GM19467 (cell line): ENCODE data around the gene VSTM4.
A peak's percentile ranks its signal among the peaks of the same experiment; 100 is the strongest.

Experiments
- ATAC-seq: cut with Tn5 transposase; IDR thresholded peaks from one replicate; pipeline ENCODE4 v1.9.1; 2021; ENCODE audit warnings: mild to moderate bottlenecking, moderate library complexity; ENCODE audit not compliant: unreplicated experiment

Gene VSTM4

GRCh38 chr10:49075743-49076142 lies 39.6 kb downstream of the VSTM4 start:
- ATAC-seq, result no peak

DNA sequence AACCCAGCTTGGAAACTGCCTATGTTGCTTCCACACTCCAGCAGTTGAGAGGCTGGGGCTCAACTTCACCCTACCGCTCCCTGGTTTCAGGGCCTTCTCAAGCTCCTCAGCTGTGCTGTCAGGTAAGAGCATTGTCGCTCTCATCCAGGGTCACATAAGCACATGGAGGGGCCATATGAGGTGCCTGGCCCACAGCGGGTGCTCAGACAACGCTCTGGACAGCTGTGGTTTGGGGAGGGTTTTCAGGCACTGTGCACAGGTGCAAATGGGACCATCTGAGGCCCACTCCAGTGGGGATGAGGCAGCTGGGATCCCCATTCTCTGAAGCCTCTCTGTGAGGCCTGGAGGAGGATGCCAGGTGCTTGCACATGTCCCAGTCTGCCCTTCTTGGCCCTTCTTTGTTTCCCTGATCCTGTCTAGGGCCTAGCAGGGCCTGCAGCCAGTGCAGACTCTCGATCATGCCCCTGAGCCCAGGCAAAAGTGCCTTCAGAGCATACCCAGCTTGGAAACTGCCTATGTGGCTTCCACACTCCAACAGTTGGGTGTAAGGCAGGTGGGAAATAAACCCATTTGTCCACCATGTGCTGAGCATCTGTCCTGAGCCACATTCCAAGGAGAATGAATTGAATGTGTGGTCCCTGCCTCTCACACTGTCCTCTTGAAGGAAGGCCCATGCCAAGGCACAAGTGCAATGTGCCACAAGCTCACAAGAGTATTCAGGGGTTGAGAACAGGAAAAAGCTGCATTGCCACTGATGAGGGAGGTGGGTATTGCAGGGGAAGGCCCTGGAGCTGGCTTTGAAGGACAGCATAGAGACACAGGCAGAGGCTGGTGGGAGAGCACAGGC lies 40.3 kb downstream of the VSTM4 start:
- no peak for ATAC-seq

- no peak for ATAC-seq
Observed at GRCh38 chr10:49072166-49072885, 43.0 kb downstream of the VSTM4 start.

GRCh38 chr10:49071160-49071761 lies 44.1 kb downstream of the VSTM4 start:
- ATAC-seq, result no peak

DNA sequence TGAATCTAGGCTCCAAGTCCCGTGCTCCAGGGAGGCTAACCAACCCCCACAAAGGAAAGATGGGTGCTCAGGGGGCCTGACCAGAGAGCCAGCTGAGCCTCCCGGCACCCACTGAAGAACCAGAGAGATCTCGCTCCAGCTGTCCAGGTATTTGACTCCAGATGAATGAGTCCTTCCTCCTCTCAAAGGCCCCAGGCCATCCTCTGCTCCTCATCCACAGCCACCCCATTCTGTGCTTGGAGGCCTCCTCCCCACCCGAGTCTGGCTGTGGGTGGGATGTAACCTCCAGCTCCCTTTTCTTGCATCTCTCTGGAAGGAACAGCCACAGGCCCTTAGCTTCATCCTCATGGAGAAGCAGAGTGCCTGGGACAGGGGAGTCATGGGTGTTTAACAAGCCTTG lies 44.6 kb downstream of the VSTM4 start:
- no peak for ATAC-seq

DNA sequence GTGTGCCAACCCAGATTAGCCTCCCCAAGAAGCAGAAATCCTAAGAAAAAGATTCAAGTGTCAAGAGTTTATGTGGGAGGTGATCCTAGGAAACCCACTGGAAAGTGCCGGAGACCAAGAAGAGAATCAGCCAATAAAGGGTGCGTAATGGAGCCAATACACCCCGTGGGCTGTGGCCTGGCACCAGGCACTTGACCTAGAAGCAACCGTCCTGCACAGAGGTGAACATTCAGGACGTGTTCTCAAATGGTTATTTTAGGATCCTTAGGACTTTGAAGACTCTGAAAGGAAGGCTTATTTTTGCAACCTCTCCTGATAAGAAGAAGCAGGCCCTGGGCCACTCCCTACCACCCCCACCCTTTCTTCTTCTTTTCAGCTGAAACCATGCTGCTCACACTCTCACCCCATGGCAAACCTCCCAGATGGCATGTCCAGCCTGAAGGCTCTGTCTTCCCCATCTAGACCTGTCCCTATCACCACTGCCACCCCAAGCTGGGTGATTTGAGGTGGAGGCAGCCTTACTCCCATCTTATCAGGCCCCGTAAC lies 46.6 kb downstream of the VSTM4 start:
- ATAC-seq, result no peak

DNA sequence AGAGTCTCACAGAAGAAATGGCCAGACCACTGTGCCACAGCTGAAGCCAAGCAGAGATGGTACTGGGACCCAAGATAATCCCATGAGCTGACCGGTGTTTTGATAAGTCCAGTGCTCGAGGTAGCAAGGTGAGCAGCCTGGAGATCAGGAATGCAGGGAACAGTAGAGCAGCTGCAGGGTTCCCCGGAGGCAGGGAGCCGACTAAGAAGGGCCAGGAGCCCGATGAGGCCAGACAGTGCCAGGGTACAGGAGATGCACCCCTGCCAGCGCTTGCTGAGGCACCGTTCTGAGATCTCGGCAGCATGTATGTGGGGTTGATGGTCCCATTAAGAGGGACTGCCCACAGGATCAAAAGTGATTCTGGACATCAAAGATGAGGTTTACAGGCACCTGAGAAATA lies 47.1 kb downstream of the VSTM4 start:
- no peak for ATAC-seq

DNA sequence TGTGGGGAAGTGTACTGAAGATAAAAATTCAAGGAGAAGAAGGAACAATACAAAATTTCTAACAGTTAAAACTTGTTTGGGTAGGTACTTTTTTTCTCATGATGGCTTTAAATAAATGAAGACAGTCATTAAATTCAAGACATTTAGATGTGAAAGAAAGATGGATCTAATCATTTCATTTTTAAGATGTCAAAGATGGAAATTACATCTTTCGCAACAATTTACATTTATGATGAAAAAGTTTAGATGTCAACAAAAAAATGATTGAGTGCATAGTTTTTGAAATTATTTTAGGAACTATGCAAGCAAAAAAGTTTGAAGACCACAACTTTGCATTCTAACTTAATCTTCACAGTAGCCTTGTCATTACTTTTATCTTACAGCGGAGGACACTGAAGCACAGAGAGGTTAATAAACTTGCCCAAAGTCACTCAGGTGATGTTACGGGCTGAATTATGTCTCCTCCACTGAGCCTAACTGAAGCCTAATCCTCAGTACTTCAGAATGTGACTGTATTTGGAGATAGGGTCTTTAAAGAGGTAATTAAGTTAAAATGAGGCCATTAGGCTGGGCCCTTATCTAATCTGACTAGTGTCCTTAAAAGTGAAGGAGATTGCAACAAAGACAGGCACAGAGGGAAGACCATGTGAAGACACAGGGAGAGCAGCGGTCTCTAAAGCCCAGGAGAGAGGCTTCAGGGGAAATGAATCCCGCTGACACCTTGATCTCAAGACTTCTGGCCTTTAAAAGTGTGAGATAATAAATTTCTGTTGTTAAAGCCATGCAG lies 48.2 kb downstream of the VSTM4 start:
- ATAC-seq, result no peak

DNA sequence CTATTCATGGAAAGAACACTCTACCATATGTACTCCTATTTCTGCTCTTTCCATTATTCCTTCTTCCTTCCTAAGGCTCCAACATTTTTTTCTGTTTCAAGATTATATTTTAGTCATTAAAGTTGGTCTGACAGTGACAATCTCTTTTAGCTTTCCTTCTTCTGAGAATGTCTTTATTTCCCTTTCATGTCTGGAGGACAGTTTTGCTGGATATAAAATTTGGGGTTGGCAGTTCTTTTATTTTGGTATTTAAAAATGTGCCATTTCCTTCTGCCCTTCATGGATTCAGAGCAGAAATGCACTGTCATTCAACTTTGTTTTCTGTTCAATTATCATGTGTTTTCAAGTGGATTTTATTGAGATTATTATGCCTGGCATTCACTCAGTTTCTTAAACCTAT lies 53.1 kb downstream of the VSTM4 start:
- no peak for ATAC-seq

DNA sequence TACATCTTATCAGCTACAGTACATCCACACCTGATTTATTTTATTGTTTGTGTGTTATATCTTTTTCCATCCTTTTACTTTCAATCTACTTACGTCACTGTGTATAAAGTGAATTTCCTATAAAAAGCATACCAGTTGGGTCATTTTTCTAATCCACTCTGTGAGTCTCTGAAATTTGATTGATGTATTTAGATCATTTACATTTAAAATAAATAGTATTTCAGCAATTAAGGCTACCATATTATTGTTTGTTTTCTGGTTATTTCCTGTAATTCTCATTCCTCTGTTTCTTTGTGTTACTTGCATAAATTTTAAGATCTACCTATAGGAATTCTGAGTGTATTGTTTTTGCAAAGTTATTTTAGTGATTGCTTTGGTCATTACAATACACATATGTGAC lies 53.7 kb downstream of the VSTM4 start:
- ATAC-seq, result no peak

- no peak for ATAC-seq
Observed at GRCh38 chr10:49058463-49059255, 56.7 kb downstream of the VSTM4 start.

GRCh38 chr10:49057231-49057880 lies 58.0 kb downstream of the VSTM4 start:
- no peak for ATAC-seq

DNA sequence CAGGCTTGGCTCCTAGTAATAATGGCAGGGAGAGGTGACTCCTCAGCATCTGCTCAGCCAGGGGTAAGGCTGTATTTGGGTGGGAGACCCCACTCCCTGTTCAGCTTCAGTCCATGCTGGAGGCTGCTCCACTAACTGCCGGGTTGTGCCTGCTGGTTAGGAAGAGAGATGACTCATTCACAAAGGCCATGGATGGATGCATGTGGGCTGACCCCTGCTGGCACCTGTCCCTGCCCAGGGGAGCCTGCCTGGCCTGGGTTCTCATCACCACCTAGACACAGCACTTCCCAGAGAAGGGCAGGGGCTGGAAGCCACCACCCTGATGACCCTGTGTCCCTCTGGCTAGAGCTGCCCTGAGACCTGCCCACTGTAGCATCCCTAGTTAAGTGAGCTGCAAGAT lies 59.0 kb downstream of the VSTM4 start:
- ATAC-seq, result no peak

DNA sequence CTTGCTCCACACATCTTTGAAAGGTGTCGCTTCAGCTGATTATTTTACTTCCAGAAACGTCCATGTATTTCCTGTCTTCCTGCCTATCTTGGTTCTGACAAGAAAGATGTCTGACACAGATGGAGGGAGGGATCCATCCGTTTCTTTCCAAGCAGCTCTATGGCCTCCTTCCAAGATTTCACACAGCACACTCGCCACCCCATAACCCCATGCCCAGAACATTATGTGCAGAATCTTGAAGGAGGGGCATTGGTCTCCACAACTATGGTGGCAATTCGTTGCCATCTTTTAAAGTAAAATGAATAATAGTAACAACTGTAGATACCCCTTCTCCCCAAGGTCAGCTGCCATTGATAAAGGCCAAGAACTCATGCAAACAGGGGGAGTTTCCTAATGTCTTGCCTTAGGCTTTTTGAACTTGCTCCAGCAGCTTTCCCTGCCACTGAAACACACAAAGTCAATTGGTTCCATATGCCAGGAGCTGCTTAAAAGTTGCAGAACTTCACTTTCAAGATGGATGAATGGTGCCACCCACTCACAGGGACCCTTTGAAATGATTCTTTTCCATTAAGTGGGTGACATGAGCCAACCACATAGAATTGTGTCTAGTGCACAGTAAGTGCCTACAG lies 60.0 kb downstream of the VSTM4 start:
- ATAC-seq, result no peak

- ATAC-seq, result no peak
Observed at GRCh38 chr10:49054753-49055152, 60.6 kb downstream of the VSTM4 start.

DNA sequence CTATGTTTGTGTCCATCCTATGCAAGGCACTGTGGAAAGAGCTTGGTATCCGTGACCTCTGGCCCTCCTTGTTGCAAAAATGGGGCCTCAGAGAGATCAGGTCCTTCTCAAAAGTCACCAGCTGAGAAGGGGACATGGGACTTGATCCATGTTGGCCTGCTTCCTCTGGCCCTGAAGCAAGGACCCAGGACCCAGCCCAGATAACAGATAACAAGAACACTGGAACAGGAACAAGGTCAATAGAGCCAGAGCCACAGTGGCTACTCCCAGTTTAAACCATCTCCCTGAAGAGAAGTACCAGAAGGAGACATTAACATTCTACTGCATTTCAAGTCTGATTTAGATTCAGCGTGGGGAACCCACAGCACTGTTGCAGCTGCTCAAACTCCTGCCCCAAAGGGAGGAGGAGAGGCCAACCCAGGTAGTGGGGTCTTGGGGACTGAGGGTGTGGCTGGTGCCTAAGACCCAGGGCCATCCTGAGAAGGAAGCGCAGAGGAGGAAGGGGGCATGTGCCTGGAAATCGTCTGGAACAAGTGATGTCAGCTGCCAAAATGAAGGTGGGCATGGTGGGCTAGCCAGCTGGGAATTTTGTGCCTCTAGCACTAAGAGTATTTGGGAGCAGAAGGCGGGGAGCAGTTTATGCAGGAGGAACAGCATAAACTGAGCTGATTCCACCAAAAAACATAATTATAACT lies 61.2 kb downstream of the VSTM4 start:
- no peak for ATAC-seq

- ATAC-seq, result peak; percentile 76
Observed at GRCh38 chr10:49053053-49053997, 62.0 kb downstream of the VSTM4 start.
